T-helper 1 cell (primary cell): ENCODE results near the gene CYBC1.
A peak's percentile ranks its signal among the peaks of the same experiment; 100 is the strongest.
"Not testable (repeated sequence)": the region's sequence is repeated elsewhere in the genome, so short reads cannot be mapped to it uniquely, and the experiment has no call there.

Experiments used
- DNase-seq, 5 donors: peaks; one replicate each; pipeline ENCODE4 v3.0.0-alpha.2; 2012 to 2020

CYBC1 gene

GRCh38 chr17:82433560-82434215, 16.9 kb downstream of the CYBC1 start:
- no peak for DNase-seq

- DNase-seq, result no peak
These were observed 18.5 kb downstream of the CYBC1 start for GRCh38 chr17:82432017-82432416.

- no peak for DNase-seq
These were observed 20.7 kb downstream of the CYBC1 start for GRCh38 chr17:82429824-82430223.

- no peak for DNase-seq
These were observed 22.0 kb downstream of the CYBC1 start for GRCh38 chr17:82428546-82428945.

GRCh38 chr17:82424863-82425159, 25.7 kb downstream of the CYBC1 start:
- DNase-seq, result no peak

GRCh38 chr17:82424001-82424862, 26.3 kb downstream of the CYBC1 start:
- peak in 4 of 5 donors; percentile 38 to 64 (median 48) for DNase-seq

GRCh38 chr17:82419540-82419939, 31.0 kb downstream of the CYBC1 start:
- DNase-seq, result peak in 1 of 5 donors; percentile 41

- peak; percentile 76 to 89 (median 79) for DNase-seq
These were observed 32.3 kb downstream of the CYBC1 start, which contains the start of the genes HEXD and OGFOD3 for GRCh38 chr17:82418001-82418986. HEXD (plus strand) TSS chr17:82418347; CDS start chr17:82419800, 1,453 bp downstream. OGFOD3 (minus strand) TSS chr17:82418586; CDS start chr17:82418485, 101 bp downstream.

GRCh38 chr17:82416771-82417170, 33.8 kb downstream of the CYBC1 start:
- DNase-seq, result no peak

GRCh38 chr17:82416264-82416663, 34.3 kb downstream of the CYBC1 start:
- no peak for DNase-seq

GRCh38 chr17:82415786-82416185, 34.8 kb downstream of the CYBC1 start:
- DNase-seq, result no peak

- no peak for DNase-seq
These were observed 35.2 kb downstream of the CYBC1 start for GRCh38 chr17:82415336-82415735.

- peak; percentile 31 to 74 (median 56) for DNase-seq
These were observed 35.8 kb downstream of the CYBC1 start for GRCh38 chr17:82414548-82415281.

- DNase-seq, result no peak
These were observed 37.7 kb downstream of the CYBC1 start for GRCh38 chr17:82412535-82413520.

GRCh38 chr17:82412081-82412480, 38.5 kb downstream of the CYBC1 start:
- DNase-seq, result not testable (repeated sequence)

- no peak for DNase-seq
These were observed 39.0 kb downstream of the CYBC1 start for GRCh38 chr17:82411396-82412053.

GRCh38 chr17:82410014-82410716, 40.4 kb downstream of the CYBC1 start:
- DNase-seq, result no peak

- DNase-seq, result no peak
These were observed 41.6 kb downstream of the CYBC1 start for GRCh38 chr17:82408938-82409318.

- no peak for DNase-seq
These were observed 42.1 kb downstream of the CYBC1 start for GRCh38 chr17:82408288-82408937.
